Activated CD8-positive, alpha-beta T cell treated with anti-CD3 and anti-CD28 coated beads for 36 hours (primary cell): Measurements from ENCODE around the gene ZNF74. TPM values are rescaled to one million over a fixed set of nuclear protein-coding genes. Genes with fewer than 3 reads are reported as not detected.

Source experiments
- ATAC-seq: fragments of 200-7000 bp; cut with Tn5 transposase; one replicate; pipeline ENCODE4 v1.10.0; 2021; ENCODE audit warnings: mild to moderate bottlenecking, moderate library complexity
- CTCF ChIA-PET: fragments of 350-600 bp; sonication (Branson Sonifier 250); formaldehyde crosslinking; loops from one replicate; lab custom pipeline; 2021; ENCODE audit warnings: antibody characterized with exemption; lab: Charles Lee
- POLR2A ChIA-PET: fragments of 350-600 bp; sonication (Branson Sonifier 250); formaldehyde crosslinking; loops from one replicate; lab custom pipeline; 2021; ENCODE audit warnings: antibody characterized with exemption; lab: Charles Lee
- DNase-seq: peaks from one replicate; pipeline ENCODE4 v3.0.0-alpha.2; 2020
- H3K27ac Mint-ChIP-seq: one replicate; pipeline ENCODE4 v1.8.0; 2021; ENCODE audit warnings: mild to moderate bottlenecking, mixed read lengths
- H3K27me3 Mint-ChIP-seq: one replicate; pipeline ENCODE4 v1.8.0; 2021; ENCODE audit warnings: mixed read lengths
- H3K36me3 Mint-ChIP-seq: one replicate; pipeline ENCODE4 v1.8.0; 2021; ENCODE audit warnings: low read depth, mixed read lengths
- H3K4me1 Mint-ChIP-seq: one replicate; pipeline ENCODE4 v1.8.0; 2021; ENCODE audit warnings: low read depth, mixed read lengths
- H3K4me3 Mint-ChIP-seq: one replicate; pipeline ENCODE4 v1.8.0; 2021; ENCODE audit warnings: mild to moderate bottlenecking, moderate library complexity, mixed read lengths
- H3K9me3 Mint-ChIP-seq: one replicate; pipeline ENCODE4 v1.8.0; 2021; ENCODE audit warnings: mixed read lengths
- CTCF ChIP-seq: fragments of 200-600 bp; IDR thresholded peaks from one replicate; pipeline ENCODE4 v1.8.0; 2022; ENCODE audit warnings: antibody characterized with exemption, mild to moderate bottlenecking
- intact Hi-C: fragments of 100-400 bp; cut with micrococcal nuclease; formaldehyde crosslinking; loops from one replicate; pipeline ENCODE4 v1.10.0; 2022
- total RNA-seq, 2 experiments: library from RNA; stranded (reverse); gene quantifications; one replicate each; pipeline ENCODE4 v1.2.3, GENCODE V29; 2021

The ZNF74 gene
- total RNA-seq, 2 experiments from 2014 or later, result 11.8 to 13.4 TPM

GRCh38 chr22:20434264-20434751 lies 40.4 kb downstream of the ZNF74 start:
- no peaks in the 10 kb centered on the region for H3K36me3 Mint-ChIP-seq
- CTCF ChIA-PET, result interaction anchor here (0.9 to 1.6 kb wide), 3 partner anchors 13 to 130 kb away, joined by 3 to 4 read pairs (median 3); no protein-coding TSS in a partner anchor
- H3K9me3 Mint-ChIP-seq, result no peaks in the 10 kb centered on the region
- no peak for DNase-seq
- POLR2A ChIA-PET, result interaction anchor here (1.1 to 1.7 kb wide), 4 partner anchors 17 to 56 kb away, joined by 3 read pairs; no protein-coding TSS in a partner anchor
- no peak overlapping the region for H3K27ac Mint-ChIP-seq
- no peak for ATAC-seq
- peaks cover 63% of the 10 kb centered on the region for H3K27me3 Mint-ChIP-seq
- intact Hi-C loops, result loop anchor here (10.0 kb wide), 1 partner anchor 60 kb away; the partner anchor contains the start of gene KLHL22
- H3K4me1 Mint-ChIP-seq, result peaks cover 19% of the 10 kb centered on the region
- TF ChIP-seq CTCF, result no peak
- no peak overlapping the region for H3K4me3 Mint-ChIP-seq

DNA sequence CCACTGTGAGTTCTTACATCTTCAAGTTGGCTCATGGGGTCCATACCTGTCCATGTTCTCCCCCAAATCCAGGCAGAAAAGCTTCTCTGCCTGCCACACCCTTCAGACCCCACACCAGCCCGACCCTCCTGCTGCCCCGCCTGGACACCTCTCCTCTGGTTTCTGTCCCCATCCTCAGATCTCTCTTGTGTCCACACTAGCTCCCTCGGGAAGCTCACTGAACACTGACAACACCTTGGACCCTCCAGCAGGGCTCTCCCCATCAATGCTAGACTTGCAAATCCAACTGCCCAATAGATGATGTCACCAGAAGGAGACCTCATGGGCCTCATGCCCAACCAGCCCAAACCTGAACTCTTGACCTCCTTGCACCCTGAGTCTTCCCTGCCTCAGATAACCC lies 40.8 kb downstream of the ZNF74 start:
- intact Hi-C loops, result loop anchor here (10.0 kb wide), 1 partner anchor 60 kb away; the partner anchor contains the start of gene KLHL22
- no peak for DNase-seq
- ATAC-seq, result no peak
- Mint-ChIP-seq H3K36me3 (no peaks in the 10 kb centered on the region), H3K9me3 (no peaks in the 10 kb centered on the region), H3K27me3 (peaks cover 63% of the 10 kb centered on the region), H3K27ac (no peak overlapping the region), H3K4me3 (no peak overlapping the region), H3K4me1 (peaks cover 19% of the 10 kb centered on the region)
- TF ChIP-seq CTCF, result no peak
- ChIA-PET POLR2A (interaction anchor here (1.1 to 1.7 kb wide), 4 partner anchors 11 to 56 kb away, joined by 3 read pairs; no protein-coding TSS in a partner anchor), CTCF (interaction anchor here (0.9 to 1.4 kb wide), 3 partner anchors 16 to 130 kb away, joined by 3 to 4 read pairs (median 3); no protein-coding TSS in a partner anchor)

DNA sequence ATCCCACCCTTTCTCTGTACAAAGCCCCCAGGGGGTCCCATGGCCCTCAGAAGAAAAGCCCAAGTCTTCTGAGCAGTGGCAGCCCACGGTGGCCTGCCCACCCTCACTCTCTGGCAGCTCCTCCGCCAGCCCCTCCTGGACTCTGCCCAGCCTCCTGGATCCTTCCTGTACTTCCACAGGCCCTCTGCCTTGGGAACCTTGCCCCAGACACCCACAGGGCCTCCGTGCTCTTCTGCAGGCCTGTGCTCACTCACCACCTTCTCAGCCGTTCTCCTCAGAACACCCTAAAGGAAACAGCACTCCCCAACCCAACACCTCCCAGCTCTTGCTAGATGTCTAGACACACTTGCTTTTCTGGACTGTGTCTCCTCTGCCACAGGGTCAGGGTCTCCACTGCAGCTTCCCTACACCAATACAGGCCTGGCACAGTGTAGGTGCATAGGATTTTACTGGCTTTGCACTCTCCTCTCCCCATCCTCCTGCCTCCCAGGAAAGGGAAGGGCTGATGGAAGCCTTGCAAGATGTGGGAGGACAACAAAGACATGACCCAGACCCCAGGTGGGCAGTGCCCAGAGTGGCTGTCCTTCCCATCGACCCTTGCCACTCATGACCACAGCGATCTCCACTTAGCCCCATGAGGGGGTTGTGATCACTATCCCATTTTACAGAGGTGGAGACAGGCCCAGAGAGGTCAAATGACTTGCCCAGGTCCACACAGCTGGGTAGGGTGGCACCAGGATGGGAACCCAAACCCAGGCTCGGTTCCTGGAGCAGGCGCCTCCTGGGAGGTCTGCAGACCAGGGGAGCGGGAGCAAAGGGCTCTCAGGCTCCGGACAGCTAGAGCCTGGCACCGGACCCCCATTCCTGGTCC lies 41.7 kb downstream of the ZNF74 start:
- Mint-ChIP-seq H3K36me3 (peaks cover 2% of the 10 kb centered on the region), H3K4me1 (peaks cover 11% of the 10 kb centered on the region), H3K27me3 (peaks cover 54% of the 10 kb centered on the region), H3K27ac (no peak overlapping the region), H3K9me3 (no peaks in the 10 kb centered on the region), H3K4me3 (no peak overlapping the region)
- ChIA-PET CTCF (interaction anchor here (0.9 to 1.4 kb wide), 4 partner anchors 17 to 129 kb away, joined by 3 to 7 read pairs (median 4); no protein-coding TSS in a partner anchor), POLR2A (interaction anchor here (1.2 to 2.1 kb wide), 4 partner anchors 8 to 72 kb away, joined by 3 to 5 read pairs (median 4); no protein-coding TSS in a partner anchor)
- DNase-seq, result no peak
- no peak for TF ChIP-seq CTCF
- intact Hi-C loops, result loop anchor here (10.0 kb wide), 1 partner anchor 59 kb away; the partner anchor contains the start of gene KLHL22
- ATAC-seq, result no peak

DNA sequence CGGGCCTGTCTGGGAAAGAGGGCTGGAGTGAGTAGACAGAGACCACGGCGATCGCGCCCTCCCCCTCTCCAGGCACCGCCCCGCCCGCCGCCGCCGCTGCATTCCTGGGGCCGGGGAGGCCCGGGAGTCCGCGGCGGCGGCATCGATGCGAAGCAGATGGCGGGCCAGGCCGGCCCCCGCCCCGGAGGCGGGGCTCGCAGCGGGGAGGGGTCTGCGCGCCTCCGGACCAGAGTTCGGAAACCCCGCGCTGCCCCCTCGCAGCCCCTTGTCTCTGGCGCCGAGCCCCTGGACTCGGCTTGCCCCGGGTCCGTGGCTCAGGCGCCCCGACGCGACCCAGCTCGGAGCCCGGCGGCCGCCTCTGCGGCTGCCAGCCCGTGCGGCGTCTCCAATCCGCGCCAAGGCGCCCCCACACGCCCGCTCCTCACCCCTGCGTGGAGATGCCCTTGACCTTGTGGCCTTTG lies 42.4 kb downstream of the ZNF74 start:
- peaks cover 3% of the 10 kb centered on the region for H3K36me3 Mint-ChIP-seq
- no peak for ATAC-seq
- H3K27me3 Mint-ChIP-seq, result peaks cover 51% of the 10 kb centered on the region
- no peak for DNase-seq
- H3K4me3 Mint-ChIP-seq, result peak overlapping the region; percentile 22
- intact Hi-C loops, result loop anchor here (10.0 kb wide), 1 partner anchor 58 kb away; the partner anchor contains the start of gene KLHL22
- peaks cover 11% of the 10 kb centered on the region for H3K4me1 Mint-ChIP-seq
- H3K9me3 Mint-ChIP-seq, result no peaks in the 10 kb centered on the region
- no peak overlapping the region for H3K27ac Mint-ChIP-seq
- ChIA-PET POLR2A (interaction anchor here (1.1 to 2.1 kb wide), 3 partner anchors 9 to 72 kb away, joined by 3 to 5 read pairs (median 4); no protein-coding TSS in a partner anchor), CTCF (interaction anchor here (1.1 kb wide), 1 partner anchor 18 kb away, joined by 7 read pairs; no protein-coding TSS in a partner anchor)
- TF ChIP-seq CTCF, result no peak
